K562 (cell line): ENCODE results near the gene GUCA1A. TPM values are rescaled to one million over a fixed set of nuclear protein-coding genes. Genes with fewer than 3 reads are reported as not detected.

ENCODE experiments used
- CHD1 ChIP-seq: fragments of 200-600 bp; sonication (generic); IDR thresholded peaks from one replicate; pipeline ENCODE4 v1.6.1; 2012; ENCODE audit warnings: mild to moderate bottlenecking, moderate library complexity, low read length, inconsistent platforms
- CXXC5 ChIP-seq: fragments of 250-450 bp; sonication (Bioruptor Pico); IDR thresholded peaks from 2 replicates; pipeline ENCODE4 v1.8.0; 2022; ENCODE audit warnings: inconsistent platforms, mild to moderate bottlenecking, moderate library complexity
- HDAC1 ChIP-seq, 2 experiments: fragments of 450-650 bp; IDR thresholded peaks; 2 replicates each; pipeline ENCODE4 v1.6.1; 2016 to 2017; ENCODE audit warnings: inconsistent platforms in 1 of 2, mild to moderate bottlenecking in 1 of 2, moderate library complexity in 1 of 2
- MXI1 ChIP-seq: IDR thresholded peaks from 2 replicates; pipeline ENCODE4 v1.6.1; 2011; ENCODE audit warnings: low read depth, mild to moderate bottlenecking, improper control_type of control experiment, low read length
- NCOA1 ChIP-seq: fragments of 450-650 bp; IDR thresholded peaks from 2 replicates; pipeline ENCODE4 v1.6.1; 2016; ENCODE audit warnings: low read depth
- NONO ChIP-seq, 2 experiments: fragments of 200-400 bp in 1 of 2; fragments of 450-650 bp in 1 of 2; formaldehyde crosslinking in 1 of 2; IDR thresholded peaks; 2 replicates each; pipeline ENCODE4 v1.6.1; 2017; ENCODE audit warnings: low read depth in 2 of 2, mild to moderate bottlenecking in 2 of 2, moderate library complexity in 2 of 2, low read length in 1 of 2
- STAT5A ChIP-seq: IDR thresholded peaks from 2 replicates; pipeline ENCODE4 v1.6.1; 2012; ENCODE audit warnings: low read length, inconsistent platforms, borderline replicate concordance
- U2AF2 ChIP-seq: fragments of 200-400 bp; formaldehyde crosslinking; optimal IDR thresholded peaks from 2 replicates; pipeline ENCODE3; 2017; ENCODE audit warnings: low read depth, mild to moderate bottlenecking, low read length
- ZNF408 ChIP-seq: fragments of 250-450 bp; sonication (Bioruptor Pico); IDR thresholded peaks from 2 replicates; pipeline ENCODE4 v1.4.0; 2020; ENCODE audit warnings: low read depth, mild to moderate bottlenecking, moderate library complexity
- ZNF589 ChIP-seq: fragments of 200-800 bp; sonication (Bioruptor generic); IDR thresholded peaks from 2 replicates; pipeline ENCODE4 v1.6.1; 2016; ENCODE audit warnings: low read depth, missing genetic modification characterization, missing compliant biosample characterization
- polyA plus RNA-seq, 8 experiments: library from polyadenylated mRNA; depleted of rRNA in 4 of 8; stranded (reverse) in 5 of 8; unstranded in 3 of 8; fragments of >200 nt; fragmentation: Nextera tagmentation in 2 of 8; fragmentation: Illumina TruSeq in 1 of 8; extraction: Ambion mirVana in 2 of 8; extraction: Trizol in 1 of 8; gene quantifications; 2 replicates each; pipeline versions ENCODE4 v1.2.1 to v1.2.3, GENCODE V29; 2011 to 2014; ENCODE audit warnings: inconsistent platforms in 1 of 8, missing spikeins in 1 of 8
- total RNA-seq, 7 experiments: library from RNA; depleted of rRNA in 6 of 7; stranded (reverse); fragments of >200 nt in 6 of 7; fragmentation: Illumina TruSeq in 2 of 7; extraction: Trizol in 2 of 7; gene quantifications; 2 replicates each; pipeline versions ENCODE4 v1.2.1 to v1.2.3, GENCODE V29; 2011 to 2021; ENCODE audit warnings: low replicate concordance in 1 of 7
- TF ChIP-seq, protein P1 (sequence below), 2 experiments: fragments of 150-350 bp in 1 of 2; IDR thresholded peaks; 2 replicates each; pipeline ENCODE4 v1.6.1; 2012 to 2016; ENCODE audit warnings: low read depth in 2 of 2, low read length in 2 of 2, mild to moderate bottlenecking in 1 of 2, moderate library complexity in 1 of 2
- TF ChIP-seq, protein P2 (sequence below), 3 experiments: fragments of 200-800 bp in 1 of 3; fragments of 250-450 bp in 1 of 3; fragments of 450-650 bp in 1 of 3; sonication (Bioruptor Pico) in 1 of 3; sonication (Bioruptor generic) in 1 of 3; formaldehyde crosslinking in 1 of 3; IDR thresholded peaks; 2 replicates each; pipeline versions ENCODE4 v1.6.1 to v1.8.0; 2016 to 2022; ENCODE audit warnings: mild to moderate bottlenecking in 2 of 3, missing genetic modification characterization in 2 of 3, missing compliant biosample characterization in 1 of 3, moderate library complexity in 1 of 3
- TF ChIP-seq, protein P3 (sequence below): fragments of 450-650 bp; IDR thresholded peaks from 2 replicates; pipeline ENCODE4 v1.6.1; 2016
- TF ChIP-seq, protein P4 (sequence below), 2 experiments: fragments of 450-650 bp; IDR thresholded peaks; 2 replicates each; pipeline ENCODE4 v1.6.1; 2018; ENCODE audit warnings: mild to moderate bottlenecking in 2 of 2, low read depth in 1 of 2; ENCODE audit not compliant: partially characterized antibody in 2 of 2

The GUCA1A gene
- total and polyA plus RNA-seq, 9 of the 15 experiments (the other 6 are each of a cell fraction or from before 2014, with no cell fraction given) = not detected

DNA sequence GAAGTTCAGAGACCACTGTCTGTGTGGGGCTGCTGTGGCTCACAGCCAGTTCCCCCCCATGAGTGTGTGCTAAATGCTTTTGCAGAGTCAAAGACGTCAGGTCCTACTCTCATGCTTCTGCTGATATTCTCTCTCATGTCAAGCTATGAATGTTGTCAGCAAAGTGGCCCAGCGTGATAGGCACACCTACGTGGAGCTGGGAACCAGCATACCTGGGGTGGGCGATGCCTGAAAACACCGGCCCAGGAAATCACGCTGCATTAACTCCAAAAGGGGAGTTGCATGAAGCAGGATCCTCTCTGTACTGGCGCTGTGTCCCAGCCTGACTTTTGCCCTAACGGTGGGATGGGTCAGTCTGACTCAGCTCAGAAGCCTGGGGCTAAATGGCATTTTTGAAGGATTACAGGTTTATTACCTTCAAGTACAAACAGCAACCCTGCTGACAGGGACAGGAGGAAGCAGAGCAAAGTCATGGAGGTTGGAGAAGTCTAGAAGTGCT, 53.5 kb downstream of the GUCA1A start (continued):
- TF ChIP-seq ZNF408 (no peak), MXI1 (no peak), U2AF2 (no peak), HDAC1 (IDR thresholded peaks at IDR 0.05) (peak in 1 of 2 experiments; percentile 38; a peak in 1 of 4 replicates), ZNF589 (CRISPR knock-in tag) (no peak), CHD1 (no peak), STAT5A (no peak), CXXC5 (CRISPR knock-in tag) (0 out of 2 replicates have a peak, but pooled peaks have one; percentile 26), NONO (IDR thresholded peaks at IDR 0.05; ENCODE audit: low read depth in 2 of 2, low read length in 1 of 2) (no peak), NCOA1 (peak; percentile 56; the same call in 1 of the 2 replicates)
- TF ChIP-seq, protein P1, sequence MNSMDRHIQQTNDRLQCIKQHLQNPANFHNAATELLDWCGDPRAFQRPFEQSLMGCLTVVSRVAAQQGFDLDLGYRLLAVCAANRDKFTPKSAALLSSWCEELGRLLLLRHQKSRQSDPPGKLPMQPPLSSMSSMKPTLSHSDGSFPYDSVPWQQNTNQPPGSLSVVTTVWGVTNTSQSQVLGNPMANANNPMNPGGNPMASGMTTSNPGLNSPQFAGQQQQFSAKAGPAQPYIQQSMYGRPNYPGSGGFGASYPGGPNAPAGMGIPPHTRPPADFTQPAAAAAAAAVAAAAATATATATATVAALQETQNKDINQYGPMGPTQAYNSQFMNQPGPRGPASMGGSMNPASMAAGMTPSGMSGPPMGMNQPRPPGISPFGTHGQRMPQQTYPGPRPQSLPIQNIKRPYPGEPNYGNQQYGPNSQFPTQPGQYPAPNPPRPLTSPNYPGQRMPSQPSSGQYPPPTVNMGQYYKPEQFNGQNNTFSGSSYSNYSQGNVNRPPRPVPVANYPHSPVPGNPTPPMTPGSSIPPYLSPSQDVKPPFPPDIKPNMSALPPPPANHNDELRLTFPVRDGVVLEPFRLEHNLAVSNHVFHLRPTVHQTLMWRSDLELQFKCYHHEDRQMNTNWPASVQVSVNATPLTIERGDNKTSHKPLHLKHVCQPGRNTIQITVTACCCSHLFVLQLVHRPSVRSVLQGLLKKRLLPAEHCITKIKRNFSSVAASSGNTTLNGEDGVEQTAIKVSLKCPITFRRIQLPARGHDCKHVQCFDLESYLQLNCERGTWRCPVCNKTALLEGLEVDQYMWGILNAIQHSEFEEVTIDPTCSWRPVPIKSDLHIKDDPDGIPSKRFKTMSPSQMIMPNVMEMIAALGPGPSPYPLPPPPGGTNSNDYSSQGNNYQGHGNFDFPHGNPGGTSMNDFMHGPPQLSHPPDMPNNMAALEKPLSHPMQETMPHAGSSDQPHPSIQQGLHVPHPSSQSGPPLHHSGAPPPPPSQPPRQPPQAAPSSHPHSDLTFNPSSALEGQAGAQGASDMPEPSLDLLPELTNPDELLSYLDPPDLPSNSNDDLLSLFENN (IDR thresholded peaks at IDR 0.05; ENCODE audit: low read depth in 2 of 2, low read length in 2 of 2) = no peak
- TF ChIP-seq, protein P2, sequence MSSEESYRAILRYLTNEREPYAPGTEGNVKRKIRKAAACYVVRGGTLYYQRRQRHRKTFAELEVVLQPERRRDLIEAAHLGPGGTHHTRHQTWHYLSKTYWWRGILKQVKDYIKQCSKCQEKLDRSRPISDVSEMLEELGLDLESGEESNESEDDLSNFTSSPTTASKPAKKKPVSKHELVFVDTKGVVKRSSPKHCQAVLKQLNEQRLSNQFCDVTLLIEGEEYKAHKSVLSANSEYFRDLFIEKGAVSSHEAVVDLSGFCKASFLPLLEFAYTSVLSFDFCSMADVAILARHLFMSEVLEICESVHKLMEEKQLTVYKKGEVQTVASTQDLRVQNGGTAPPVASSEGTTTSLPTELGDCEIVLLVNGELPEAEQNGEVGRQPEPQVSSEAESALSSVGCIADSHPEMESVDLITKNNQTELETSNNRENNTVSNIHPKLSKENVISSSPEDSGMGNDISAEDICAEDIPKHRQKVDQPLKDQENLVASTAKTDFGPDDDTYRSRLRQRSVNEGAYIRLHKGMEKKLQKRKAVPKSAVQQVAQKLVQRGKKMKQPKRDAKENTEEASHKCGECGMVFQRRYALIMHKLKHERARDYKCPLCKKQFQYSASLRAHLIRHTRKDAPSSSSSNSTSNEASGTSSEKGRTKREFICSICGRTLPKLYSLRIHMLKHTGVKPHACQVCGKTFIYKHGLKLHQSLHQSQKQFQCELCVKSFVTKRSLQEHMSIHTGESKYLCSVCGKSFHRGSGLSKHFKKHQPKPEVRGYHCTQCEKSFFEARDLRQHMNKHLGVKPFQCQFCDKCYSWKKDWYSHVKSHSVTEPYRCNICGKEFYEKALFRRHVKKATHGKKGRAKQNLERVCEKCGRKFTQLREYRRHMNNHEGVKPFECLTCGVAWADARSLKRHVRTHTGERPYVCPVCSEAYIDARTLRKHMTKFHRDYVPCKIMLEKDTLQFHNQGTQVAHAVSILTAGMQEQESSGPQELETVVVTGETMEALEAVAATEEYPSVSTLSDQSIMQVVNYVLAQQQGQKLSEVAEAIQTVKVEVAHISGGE (CRISPR knock-in tag; IDR thresholded peaks at IDR 0.05) = no peak
- TF ChIP-seq, protein P3, sequence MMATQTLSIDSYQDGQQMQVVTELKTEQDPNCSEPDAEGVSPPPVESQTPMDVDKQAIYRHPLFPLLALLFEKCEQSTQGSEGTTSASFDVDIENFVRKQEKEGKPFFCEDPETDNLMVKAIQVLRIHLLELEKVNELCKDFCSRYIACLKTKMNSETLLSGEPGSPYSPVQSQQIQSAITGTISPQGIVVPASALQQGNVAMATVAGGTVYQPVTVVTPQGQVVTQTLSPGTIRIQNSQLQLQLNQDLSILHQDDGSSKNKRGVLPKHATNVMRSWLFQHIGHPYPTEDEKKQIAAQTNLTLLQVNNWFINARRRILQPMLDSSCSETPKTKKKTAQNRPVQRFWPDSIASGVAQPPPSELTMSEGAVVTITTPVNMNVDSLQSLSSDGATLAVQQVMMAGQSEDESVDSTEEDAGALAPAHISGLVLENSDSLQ = 0 out of 2 replicates have a peak, but pooled peaks have one; percentile 30
- TF ChIP-seq, protein P4, sequence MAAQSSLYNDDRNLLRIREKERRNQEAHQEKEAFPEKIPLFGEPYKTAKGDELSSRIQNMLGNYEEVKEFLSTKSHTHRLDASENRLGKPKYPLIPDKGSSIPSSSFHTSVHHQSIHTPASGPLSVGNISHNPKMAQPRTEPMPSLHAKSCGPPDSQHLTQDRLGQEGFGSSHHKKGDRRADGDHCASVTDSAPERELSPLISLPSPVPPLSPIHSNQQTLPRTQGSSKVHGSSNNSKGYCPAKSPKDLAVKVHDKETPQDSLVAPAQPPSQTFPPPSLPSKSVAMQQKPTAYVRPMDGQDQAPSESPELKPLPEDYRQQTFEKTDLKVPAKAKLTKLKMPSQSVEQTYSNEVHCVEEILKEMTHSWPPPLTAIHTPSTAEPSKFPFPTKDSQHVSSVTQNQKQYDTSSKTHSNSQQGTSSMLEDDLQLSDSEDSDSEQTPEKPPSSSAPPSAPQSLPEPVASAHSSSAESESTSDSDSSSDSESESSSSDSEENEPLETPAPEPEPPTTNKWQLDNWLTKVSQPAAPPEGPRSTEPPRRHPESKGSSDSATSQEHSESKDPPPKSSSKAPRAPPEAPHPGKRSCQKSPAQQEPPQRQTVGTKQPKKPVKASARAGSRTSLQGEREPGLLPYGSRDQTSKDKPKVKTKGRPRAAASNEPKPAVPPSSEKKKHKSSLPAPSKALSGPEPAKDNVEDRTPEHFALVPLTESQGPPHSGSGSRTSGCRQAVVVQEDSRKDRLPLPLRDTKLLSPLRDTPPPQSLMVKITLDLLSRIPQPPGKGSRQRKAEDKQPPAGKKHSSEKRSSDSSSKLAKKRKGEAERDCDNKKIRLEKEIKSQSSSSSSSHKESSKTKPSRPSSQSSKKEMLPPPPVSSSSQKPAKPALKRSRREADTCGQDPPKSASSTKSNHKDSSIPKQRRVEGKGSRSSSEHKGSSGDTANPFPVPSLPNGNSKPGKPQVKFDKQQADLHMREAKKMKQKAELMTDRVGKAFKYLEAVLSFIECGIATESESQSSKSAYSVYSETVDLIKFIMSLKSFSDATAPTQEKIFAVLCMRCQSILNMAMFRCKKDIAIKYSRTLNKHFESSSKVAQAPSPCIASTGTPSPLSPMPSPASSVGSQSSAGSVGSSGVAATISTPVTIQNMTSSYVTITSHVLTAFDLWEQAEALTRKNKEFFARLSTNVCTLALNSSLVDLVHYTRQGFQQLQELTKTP (IDR thresholded peaks at IDR 0.05; ENCODE audit: low read depth in 1 of 2, partially characterized antibody in 2 of 2) = no peak
